Activated naive CD8-positive, alpha-beta T cell treated with anti-CD3 and anti-CD28 coated beads for 36 hours (primary cell): Measurements from ENCODE around the gene DIAPH2. TPM values are rescaled to one million over a fixed set of nuclear protein-coding genes. Genes with fewer than 3 reads are reported as not detected.

Source experiments
- DNase-seq: peaks from one replicate; pipeline ENCODE4 v3.0.0; 2021
- H3K27ac Mint-ChIP-seq: one replicate; pipeline ENCODE4 v1.8.0; 2022; ENCODE audit warnings: mild to moderate bottlenecking, moderate library complexity, mixed read lengths
- H3K27me3 Mint-ChIP-seq: one replicate; pipeline ENCODE4 v1.8.0; 2022; ENCODE audit warnings: mild to moderate bottlenecking, mixed read lengths
- H3K36me3 Mint-ChIP-seq: one replicate; pipeline ENCODE4 v1.8.0; 2021; ENCODE audit warnings: mild to moderate bottlenecking, mixed read lengths
- H3K4me1 Mint-ChIP-seq: one replicate; pipeline ENCODE4 v1.8.0; 2021; ENCODE audit warnings: mixed read lengths
- H3K4me3 Mint-ChIP-seq: one replicate; pipeline ENCODE4 v1.8.0; 2022; ENCODE audit warnings: mild to moderate bottlenecking, moderate library complexity, mixed read lengths
- H3K9me3 Mint-ChIP-seq: one replicate; pipeline ENCODE4 v1.8.0; 2022; ENCODE audit warnings: mixed read lengths
- total RNA-seq, 2 experiments: library from RNA; stranded (reverse); gene quantifications; one replicate each; pipeline ENCODE4 v1.2.3, GENCODE V29; 2021

DIAPH2 gene
- total RNA-seq, 2 experiments from 2014 or later: 4.8 to 5.5 TPM

GRCh38 chrX:97000682-97001368 lies 316.2 kb downstream of the DIAPH2 start:
- Mint-ChIP-seq H3K4me1 (peaks cover 2% of the 10 kb centered on the region), H3K27ac (no peak overlapping the region), H3K4me3 (no peak overlapping the region), H3K27me3 (no peaks in the 10 kb centered on the region), H3K9me3 (peaks cover 4% of the 10 kb centered on the region), H3K36me3 (peaks cover 5% of the 10 kb centered on the region)
- DNase-seq: no peak

- H3K27me3 Mint-ChIP-seq: no peaks in the 10 kb centered on the region
- H3K36me3 Mint-ChIP-seq: peaks cover 3% of the 10 kb centered on the region
- DNase-seq: no peak
- H3K9me3 Mint-ChIP-seq: peaks cover 3% of the 10 kb centered on the region
- no peak overlapping the region for H3K27ac Mint-ChIP-seq
- H3K4me3 Mint-ChIP-seq: no peak overlapping the region
- no peaks in the 10 kb centered on the region for H3K4me1 Mint-ChIP-seq
Observed at GRCh38 chrX:97006167-97006566, 321.5 kb downstream of the DIAPH2 start.

GRCh38 chrX:97009391-97009790 lies 324.7 kb downstream of the DIAPH2 start:
- H3K27ac Mint-ChIP-seq: no peak overlapping the region
- H3K36me3 Mint-ChIP-seq: peaks cover 2% of the 10 kb centered on the region
- H3K4me3 Mint-ChIP-seq: no peak overlapping the region
- DNase-seq: no peak
- H3K9me3 Mint-ChIP-seq: no peaks in the 10 kb centered on the region
- no peaks in the 10 kb centered on the region for H3K4me1 Mint-ChIP-seq
- H3K27me3 Mint-ChIP-seq: no peaks in the 10 kb centered on the region

DNA sequence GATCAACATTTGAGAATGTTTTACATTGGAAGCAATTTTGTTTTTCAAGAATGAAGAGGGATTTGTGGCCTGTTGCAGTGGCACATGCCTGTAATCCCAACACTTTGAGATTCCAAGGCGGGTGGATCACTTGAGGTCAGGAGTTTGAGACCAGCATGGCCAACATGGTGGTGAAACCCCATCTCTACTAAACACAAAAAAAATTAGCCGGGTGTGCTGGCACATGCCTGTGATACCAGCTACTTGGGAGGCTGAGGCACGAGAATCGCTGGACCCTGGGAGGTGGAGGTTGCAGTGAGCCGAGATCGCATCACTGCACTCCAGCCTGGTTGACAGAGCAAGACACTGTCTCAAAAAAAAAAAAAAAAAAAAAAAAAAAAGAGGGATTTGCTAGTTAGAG lies 326.9 kb downstream of the DIAPH2 start:
- no peak for DNase-seq
- Mint-ChIP-seq H3K4me3 (no peak overlapping the region), H3K27ac (no peak overlapping the region), H3K9me3 (no peaks in the 10 kb centered on the region), H3K36me3 (peaks cover 2% of the 10 kb centered on the region), H3K4me1 (no peaks in the 10 kb centered on the region), H3K27me3 (no peaks in the 10 kb centered on the region)

DNA sequence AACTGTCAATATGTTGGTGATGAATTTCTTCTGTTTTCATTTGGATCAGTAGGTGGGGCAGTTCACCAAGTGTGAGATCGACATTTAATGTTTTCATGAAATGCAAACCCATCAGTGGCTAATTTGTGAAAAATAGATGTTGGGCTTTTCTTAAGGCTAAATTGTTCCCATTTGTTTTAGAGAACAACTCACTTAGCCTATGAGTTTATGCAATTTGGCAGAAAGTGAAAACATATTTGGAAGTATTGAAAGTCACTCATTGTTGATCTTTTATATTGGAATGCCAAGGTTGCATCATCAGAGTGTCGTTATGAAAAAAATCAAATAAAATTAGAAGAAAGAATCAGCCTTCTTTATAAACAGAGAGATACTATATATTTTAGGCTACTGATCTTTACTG lies 331.5 kb downstream of the DIAPH2 start:
- H3K4me1 Mint-ChIP-seq: no peaks in the 10 kb centered on the region
- DNase-seq: no peak
- H3K9me3 Mint-ChIP-seq: no peaks in the 10 kb centered on the region
- no peaks in the 10 kb centered on the region for H3K36me3 Mint-ChIP-seq
- no peak overlapping the region for H3K4me3 Mint-ChIP-seq
- no peaks in the 10 kb centered on the region for H3K27me3 Mint-ChIP-seq
- no peak overlapping the region for H3K27ac Mint-ChIP-seq

DNA sequence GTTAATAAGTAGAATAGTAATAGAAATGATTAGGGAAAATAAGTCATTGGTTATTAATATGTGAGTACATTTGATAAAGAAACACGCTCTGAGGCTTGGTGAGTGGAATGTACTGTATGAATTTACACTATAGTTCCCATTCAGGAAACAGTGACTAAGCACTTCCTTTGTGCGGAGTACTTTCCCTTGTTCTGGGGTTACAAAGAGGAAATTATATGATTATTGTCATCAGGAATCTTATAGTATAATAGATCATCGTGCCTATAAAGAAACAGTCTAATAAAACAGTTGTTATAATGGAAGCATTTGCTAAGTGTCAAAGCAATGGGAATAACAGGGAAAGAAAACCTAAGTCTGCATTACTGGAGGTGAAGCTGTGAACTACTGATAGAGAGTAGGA lies 337.0 kb downstream of the DIAPH2 start:
- Mint-ChIP-seq H3K27ac (no peak overlapping the region), H3K4me1 (no peaks in the 10 kb centered on the region), H3K4me3 (no peak overlapping the region), H3K9me3 (no peaks in the 10 kb centered on the region), H3K36me3 (peaks cover 1% of the 10 kb centered on the region), H3K27me3 (no peaks in the 10 kb centered on the region)
- DNase-seq: no peak

DNA sequence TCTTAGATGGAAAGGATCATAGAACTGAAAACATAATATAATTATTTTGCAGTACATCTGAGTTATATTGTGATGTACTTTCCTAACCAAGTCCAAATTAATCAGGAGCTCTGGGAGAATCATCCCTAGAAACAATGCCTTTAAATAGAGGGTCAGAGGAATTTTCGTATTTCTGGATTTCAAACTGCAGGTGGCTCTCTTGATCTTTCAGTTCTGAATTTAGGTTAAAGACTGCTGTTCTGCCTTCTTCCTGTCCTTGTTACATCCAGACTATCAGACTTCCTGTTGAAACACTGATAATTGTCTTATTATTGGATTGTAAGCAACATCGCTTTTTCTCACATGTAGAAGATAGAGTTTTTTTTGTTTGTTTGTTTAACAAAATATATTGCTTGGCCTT lies 341.8 kb downstream of the DIAPH2 start:
- H3K4me1 Mint-ChIP-seq: no peaks in the 10 kb centered on the region
- H3K27me3 Mint-ChIP-seq: no peaks in the 10 kb centered on the region
- H3K27ac Mint-ChIP-seq: no peak overlapping the region
- no peak overlapping the region for H3K4me3 Mint-ChIP-seq
- no peak for DNase-seq
- no peaks in the 10 kb centered on the region for H3K9me3 Mint-ChIP-seq
- H3K36me3 Mint-ChIP-seq: peaks cover 1% of the 10 kb centered on the region

GRCh38 chrX:97027384-97027922 lies 342.8 kb downstream of the DIAPH2 start:
- no peak overlapping the region for H3K4me3 Mint-ChIP-seq
- peaks cover 1% of the 10 kb centered on the region for H3K36me3 Mint-ChIP-seq
- no peaks in the 10 kb centered on the region for H3K4me1 Mint-ChIP-seq
- no peaks in the 10 kb centered on the region for H3K9me3 Mint-ChIP-seq
- DNase-seq: no peak
- H3K27me3 Mint-ChIP-seq: no peaks in the 10 kb centered on the region
- no peak overlapping the region for H3K27ac Mint-ChIP-seq

GRCh38 chrX:97030463-97030862 lies 345.8 kb downstream of the DIAPH2 start:
- H3K4me1 Mint-ChIP-seq: no peaks in the 10 kb centered on the region
- H3K9me3 Mint-ChIP-seq: no peaks in the 10 kb centered on the region
- no peaks in the 10 kb centered on the region for H3K27me3 Mint-ChIP-seq
- no peak overlapping the region for H3K27ac Mint-ChIP-seq
- H3K4me3 Mint-ChIP-seq: no peak overlapping the region
- no peaks in the 10 kb centered on the region for H3K36me3 Mint-ChIP-seq
- no peak for DNase-seq

- Mint-ChIP-seq H3K4me1 (no peaks in the 10 kb centered on the region), H3K9me3 (no peaks in the 10 kb centered on the region), H3K4me3 (no peak overlapping the region), H3K36me3 (no peaks in the 10 kb centered on the region), H3K27me3 (no peaks in the 10 kb centered on the region), H3K27ac (no peak overlapping the region)
- DNase-seq: no peak
Observed at GRCh38 chrX:97030947-97031346, 346.3 kb downstream of the DIAPH2 start.

DNA sequence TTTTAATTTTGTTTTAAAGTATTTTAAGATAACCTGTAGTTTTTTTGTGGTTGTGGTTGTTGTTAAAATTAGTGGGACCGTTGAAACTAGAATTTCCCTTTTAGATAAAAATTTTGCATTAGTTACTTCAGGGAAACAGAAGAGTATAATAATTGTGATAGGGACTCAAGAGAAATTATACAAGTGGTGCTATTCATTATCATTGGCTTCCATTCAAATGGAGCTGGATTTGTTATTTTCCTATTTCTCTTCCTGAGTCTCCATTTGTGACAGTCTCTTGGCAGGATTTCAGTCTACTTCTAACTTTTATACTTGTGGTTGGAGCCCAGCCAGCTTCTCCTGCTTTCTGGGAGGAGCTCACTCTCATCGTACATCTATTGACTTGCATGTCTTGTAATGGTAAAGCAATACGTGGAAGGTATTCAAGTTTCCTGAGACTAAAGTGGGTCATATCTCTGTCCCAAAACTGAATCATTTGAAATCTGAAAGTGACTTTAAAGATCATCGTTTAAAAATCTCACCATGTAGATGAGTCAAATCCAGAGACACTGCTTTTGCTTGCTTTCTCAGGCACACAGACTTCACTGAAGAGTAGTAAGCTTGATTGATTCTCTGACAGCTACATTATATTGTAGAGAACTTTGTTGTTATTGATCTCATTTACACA lies 354.9 kb downstream of the DIAPH2 start:
- H3K36me3 Mint-ChIP-seq: peaks cover 2% of the 10 kb centered on the region
- peak overlapping the region; percentile 38 for H3K27ac Mint-ChIP-seq
- H3K9me3 Mint-ChIP-seq: no peaks in the 10 kb centered on the region
- H3K4me3 Mint-ChIP-seq: no peak overlapping the region
- H3K27me3 Mint-ChIP-seq: no peaks in the 10 kb centered on the region
- H3K4me1 Mint-ChIP-seq: peaks cover 4% of the 10 kb centered on the region
- no peak for DNase-seq

DNA sequence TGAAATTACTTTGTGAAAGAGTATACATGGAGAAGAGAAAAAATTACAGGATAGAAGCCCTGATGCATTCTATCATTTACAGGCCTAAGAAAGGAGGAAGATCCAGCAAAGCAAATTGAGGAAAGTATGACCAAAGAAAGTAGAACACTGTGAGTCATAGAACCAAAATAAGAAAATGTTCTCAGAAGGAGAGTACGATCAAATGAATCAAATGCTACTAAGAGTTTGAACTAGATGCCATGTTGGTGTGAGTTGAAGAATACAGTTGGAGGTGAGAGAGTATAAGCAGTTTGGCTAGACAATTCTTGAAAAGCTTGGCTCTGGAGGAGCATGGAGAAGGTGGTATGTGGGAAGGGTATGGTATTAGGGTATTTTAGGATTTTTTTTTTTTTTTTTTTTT lies 360.8 kb downstream of the DIAPH2 start:
- H3K4me1 Mint-ChIP-seq: no peaks in the 10 kb centered on the region
- H3K27ac Mint-ChIP-seq: no peak overlapping the region
- H3K9me3 Mint-ChIP-seq: no peaks in the 10 kb centered on the region
- H3K36me3 Mint-ChIP-seq: no peaks in the 10 kb centered on the region
- H3K27me3 Mint-ChIP-seq: no peaks in the 10 kb centered on the region
- no peak for DNase-seq
- H3K4me3 Mint-ChIP-seq: no peak overlapping the region

GRCh38 chrX:97046867-97047266 lies 362.2 kb downstream of the DIAPH2 start:
- H3K27me3 Mint-ChIP-seq: no peaks in the 10 kb centered on the region
- H3K36me3 Mint-ChIP-seq: no peaks in the 10 kb centered on the region
- H3K4me3 Mint-ChIP-seq: no peak overlapping the region
- H3K27ac Mint-ChIP-seq: no peak overlapping the region
- H3K9me3 Mint-ChIP-seq: no peaks in the 10 kb centered on the region
- no peaks in the 10 kb centered on the region for H3K4me1 Mint-ChIP-seq
- DNase-seq: no peak

GRCh38 chrX:97050392-97050791 lies 365.8 kb downstream of the DIAPH2 start:
- H3K4me3 Mint-ChIP-seq: no peak overlapping the region
- H3K27me3 Mint-ChIP-seq: no peaks in the 10 kb centered on the region
- H3K9me3 Mint-ChIP-seq: no peaks in the 10 kb centered on the region
- no peak for DNase-seq
- H3K36me3 Mint-ChIP-seq: no peaks in the 10 kb centered on the region
- H3K27ac Mint-ChIP-seq: no peak overlapping the region
- H3K4me1 Mint-ChIP-seq: no peaks in the 10 kb centered on the region

DNA sequence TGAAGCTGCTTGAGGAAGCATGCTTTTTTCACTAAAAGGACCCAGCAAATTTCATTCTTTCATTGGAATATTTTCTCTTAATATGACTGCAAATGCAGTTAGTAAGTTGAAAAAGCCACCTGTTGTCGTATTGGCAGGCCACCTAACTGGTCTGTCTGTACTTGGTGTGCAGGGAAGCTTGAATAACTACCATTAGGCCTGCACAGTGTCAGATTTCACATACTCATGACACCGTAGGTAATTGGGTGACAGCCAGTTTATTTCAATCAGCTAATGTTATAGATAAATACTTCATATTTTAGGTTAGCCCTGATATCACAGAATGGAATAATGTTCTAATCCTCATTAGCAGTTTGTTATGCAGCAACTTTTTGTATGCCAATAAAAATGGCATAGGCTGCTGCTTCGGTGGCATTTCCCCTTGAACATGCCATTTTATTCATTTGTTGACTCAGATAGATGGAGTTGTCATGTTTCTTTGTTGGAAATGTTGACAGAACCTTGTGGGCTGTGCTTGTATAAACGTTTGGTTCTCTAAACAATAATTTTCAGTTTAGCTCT lies 372.8 kb downstream of the DIAPH2 start:
- Mint-ChIP-seq H3K27me3 (no peaks in the 10 kb centered on the region), H3K27ac (no peak overlapping the region), H3K4me1 (no peaks in the 10 kb centered on the region), H3K4me3 (no peak overlapping the region), H3K9me3 (no peaks in the 10 kb centered on the region), H3K36me3 (no peaks in the 10 kb centered on the region)
- DNase-seq: no peak

- Mint-ChIP-seq H3K36me3 (no peaks in the 10 kb centered on the region), H3K9me3 (no peaks in the 10 kb centered on the region), H3K4me1 (no peaks in the 10 kb centered on the region), H3K27ac (no peak overlapping the region), H3K4me3 (no peak overlapping the region), H3K27me3 (no peaks in the 10 kb centered on the region)
- DNase-seq: no peak
Observed at GRCh38 chrX:97060020-97060419, 375.4 kb downstream of the DIAPH2 start.
